Natural killer cell treated with Interleukin-12 subunit alpha and Interleukin-12 subunit beta and Interleukin-15 and Interleukin-18, amount 100 ng/mL, for 72 hours (primary cell): ENCODE measurements around the gene OR13J1. TPM values are rescaled to one million over a fixed set of nuclear protein-coding genes. Genes with fewer than 3 reads are reported as not detected.

Experiments
- ATAC-seq, 2 donors: fragments of 150-1000 bp; cut with Tn5 transposase in 1 of 2; sonication (Bioruptor Pico), chemical (Tn5 transposase) in 1 of 2; 2 replicates each; pipeline ENCODE4 v1.10.0; 2021
- DNase-seq: peaks from one replicate; pipeline ENCODE4 v3.0.0; 2022; ENCODE audit warnings: low spot score
- H3K27ac Mint-ChIP-seq, 2 donors: 1 replicate in 1 of 2; 2 replicates in 1 of 2; pipeline ENCODE4 v1.8.0; 2022; ENCODE audit warnings: mixed read lengths in 2 of 2, mild to moderate bottlenecking in 1 of 2, moderate library complexity in 1 of 2
- H3K27me3 Mint-ChIP-seq, 2 donors: 1 replicate in 1 of 2; 2 replicates in 1 of 2; pipeline ENCODE4 v1.8.0; 2022; ENCODE audit warnings: mixed read lengths in 2 of 2
- H3K36me3 Mint-ChIP-seq: one replicate; pipeline ENCODE4 v1.8.0; 2022; ENCODE audit warnings: mixed read lengths
- H3K4me1 Mint-ChIP-seq, 2 donors: 1 replicate in 1 of 2; 2 replicates in 1 of 2; pipeline ENCODE4 v1.8.0; 2022; ENCODE audit warnings: low read depth in 2 of 2, mixed read lengths in 2 of 2, mild to moderate bottlenecking in 1 of 2
- H3K4me3 Mint-ChIP-seq: one replicate; pipeline ENCODE4 v1.8.0; 2022; ENCODE audit warnings: mixed read lengths
- H3K9me3 Mint-ChIP-seq: 2 replicates; pipeline ENCODE4 v1.8.0; 2022; ENCODE audit warnings: mixed read lengths
- total RNA-seq, 2 donors: library from RNA; stranded (reverse); gene quantifications; one replicate each; pipeline ENCODE4 v1.2.3, GENCODE V29; 2022

Gene OR13J1
- total RNA-seq, 2 donors from 2014 or later, result not detected

GRCh38 chr9:35842020-35842745, 28.0 kb downstream of the OR13J1 start:
- no peak for ATAC-seq
- H3K27ac Mint-ChIP-seq, result peak overlapping the region in 1 of 2 donors; percentile 2
- H3K4me1 Mint-ChIP-seq, result peaks cover 7 to 16% of the 10 kb centered on the region in 2 donors
- H3K27me3 Mint-ChIP-seq, result no peaks in the 10 kb centered on the region
- no peaks in the 10 kb centered on the region for H3K9me3 Mint-ChIP-seq
- no peak for DNase-seq
- no peak overlapping the region for H3K4me3 Mint-ChIP-seq
- no peaks in the 10 kb centered on the region for H3K36me3 Mint-ChIP-seq

DNA sequence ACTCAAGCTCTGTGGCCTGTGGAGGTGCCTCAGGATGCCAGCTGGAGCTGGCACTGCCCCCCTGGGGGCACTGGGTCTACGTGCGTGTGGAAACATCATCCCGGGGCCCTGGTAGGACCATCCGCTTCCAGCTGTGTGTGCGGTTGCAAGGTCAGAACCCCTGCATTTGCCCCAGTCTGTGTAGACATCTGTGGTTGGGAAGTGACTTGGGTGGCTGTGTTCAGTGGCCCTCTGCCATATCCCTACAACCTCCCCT, 28.6 kb downstream of the OR13J1 start:
- Mint-ChIP-seq H3K4me3 (no peak overlapping the region), H3K4me1 (peaks cover 7 to 16% of the 10 kb centered on the region in 2 donors), H3K27me3 (no peaks in the 10 kb centered on the region), H3K27ac (no peak overlapping the region), H3K9me3 (no peaks in the 10 kb centered on the region), H3K36me3 (no peaks in the 10 kb centered on the region)
- ATAC-seq, result no peak
- no peak for DNase-seq

GRCh38 chr9:35840881-35841644, 29.1 kb downstream of the OR13J1 start:
- Mint-ChIP-seq H3K27me3 (no peaks in the 10 kb centered on the region), H3K9me3 (no peaks in the 10 kb centered on the region), H3K36me3 (no peaks in the 10 kb centered on the region)

DNA sequence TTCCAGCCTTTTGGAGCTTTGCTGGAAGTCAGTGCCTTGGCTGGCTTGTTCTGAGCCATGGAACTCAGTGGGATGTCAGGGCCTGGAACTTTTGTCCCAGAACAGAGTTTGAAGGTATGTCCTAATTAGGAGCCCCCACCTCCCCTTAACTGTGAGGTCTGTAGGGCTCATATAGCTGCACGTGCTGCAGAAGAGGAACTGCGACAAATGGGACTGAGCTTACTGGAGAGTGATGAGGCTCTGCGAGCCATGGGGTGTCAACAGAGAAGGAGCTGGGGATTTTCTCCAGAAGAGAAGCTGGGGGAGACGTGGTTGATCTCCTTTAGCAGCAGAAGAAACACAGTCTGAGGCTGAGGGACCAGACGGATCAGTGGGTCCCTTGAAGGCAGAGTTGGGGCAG, 30.3 kb downstream of the OR13J1 start:
- Mint-ChIP-seq H3K36me3 (no peaks in the 10 kb centered on the region), H3K9me3 (no peaks in the 10 kb centered on the region), H3K4me3 (no peak overlapping the region), H3K27me3 (no peaks in the 10 kb centered on the region), H3K27ac (no peak overlapping the region), H3K4me1 (peaks cover 5 to 10% of the 10 kb centered on the region in 2 donors)
- no peak for ATAC-seq
- DNase-seq, result no peak

More at GRCh38 chr9:35840881-35841644, 29.1 kb downstream of the OR13J1 start:
- DNase-seq (no peak), ATAC-seq (no peak)
- Mint-ChIP-seq H3K4me1 (peaks cover 7 to 16% of the 10 kb centered on the region in 2 donors), H3K4me3 (no peak overlapping the region), H3K27ac (no peak overlapping the region)

DNA sequence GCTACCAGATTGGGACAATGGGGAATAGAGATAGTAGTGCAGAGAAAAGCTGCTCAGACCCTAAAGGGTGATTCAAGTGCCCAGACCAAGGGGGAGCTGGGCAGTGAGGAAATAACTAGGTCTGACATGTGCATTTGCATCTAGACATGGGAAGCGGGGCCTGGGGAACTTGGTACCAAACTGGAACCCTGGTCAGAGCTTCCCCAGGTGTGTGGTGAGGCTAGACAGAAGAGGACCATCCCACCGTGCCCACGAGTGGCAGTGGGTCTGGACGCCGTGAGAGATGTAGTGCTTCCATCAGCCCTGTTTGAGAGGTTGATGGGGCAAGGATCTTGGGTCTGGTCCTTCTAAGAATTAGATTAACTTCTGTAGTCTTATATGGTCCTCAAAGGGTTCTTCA, 33.6 kb downstream of the OR13J1 start:
- no peak overlapping the region for H3K27ac Mint-ChIP-seq
- no peaks in the 10 kb centered on the region for H3K4me1 Mint-ChIP-seq
- no peaks in the 10 kb centered on the region for H3K36me3 Mint-ChIP-seq
- DNase-seq (no peak), ATAC-seq (no peak)
- H3K9me3 Mint-ChIP-seq, result no peaks in the 10 kb centered on the region
- no peaks in the 10 kb centered on the region for H3K27me3 Mint-ChIP-seq
- H3K4me3 Mint-ChIP-seq, result no peak overlapping the region

DNA sequence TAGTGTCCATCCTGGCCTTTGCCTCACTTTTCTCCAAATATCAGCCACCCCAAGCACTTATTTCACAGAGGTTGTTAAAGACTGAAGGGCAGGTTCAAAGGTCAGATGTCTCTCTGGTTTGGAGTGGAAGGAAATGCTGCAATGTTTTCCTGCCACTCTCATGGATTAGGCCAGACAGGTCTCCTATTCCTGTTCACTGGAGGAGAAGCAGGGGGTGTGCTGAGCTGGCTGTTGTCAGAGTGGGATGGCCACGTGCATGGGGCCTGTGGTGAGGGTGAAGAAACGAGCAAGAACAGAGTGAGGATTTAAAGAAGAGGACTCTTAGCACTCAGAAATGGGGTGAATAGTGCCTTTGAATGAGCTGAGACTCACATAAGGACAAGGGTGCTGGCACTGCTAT, 34.4 kb downstream of the OR13J1 start:
- Mint-ChIP-seq H3K4me3 (no peak overlapping the region), H3K9me3 (no peaks in the 10 kb centered on the region), H3K4me1 (no peaks in the 10 kb centered on the region), H3K36me3 (no peaks in the 10 kb centered on the region), H3K27ac (no peak overlapping the region), H3K27me3 (no peaks in the 10 kb centered on the region)
- ATAC-seq (no peak), DNase-seq (no peak)

DNA sequence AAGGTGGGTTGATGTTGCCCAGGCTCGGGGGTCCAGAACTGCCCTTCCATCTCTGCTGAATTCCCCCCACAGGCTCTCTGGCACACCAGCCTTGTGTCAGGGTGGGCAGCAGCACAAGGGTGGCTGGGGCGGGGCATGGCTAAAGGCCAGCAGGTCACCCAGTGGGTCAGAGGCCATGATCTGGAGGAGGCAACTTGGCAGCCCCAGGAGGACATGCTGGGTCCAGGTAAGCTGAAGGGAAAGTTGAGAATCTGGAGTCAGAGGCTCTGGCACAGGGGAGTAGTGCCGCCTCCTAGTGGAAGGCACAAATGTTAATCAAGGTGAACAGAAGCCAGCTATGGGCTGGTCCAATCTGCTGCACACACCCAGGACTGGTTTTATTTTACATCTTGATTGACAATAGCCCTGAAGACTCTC, 35.0 kb downstream of the OR13J1 start:
- H3K4me1 Mint-ChIP-seq, result no peaks in the 10 kb centered on the region
- H3K4me3 Mint-ChIP-seq, result no peak overlapping the region
- DNase-seq (no peak), ATAC-seq (no peak)
- no peaks in the 10 kb centered on the region for H3K36me3 Mint-ChIP-seq
- no peak overlapping the region for H3K27ac Mint-ChIP-seq
- H3K9me3 Mint-ChIP-seq, result no peaks in the 10 kb centered on the region
- H3K27me3 Mint-ChIP-seq, result no peaks in the 10 kb centered on the region

DNA sequence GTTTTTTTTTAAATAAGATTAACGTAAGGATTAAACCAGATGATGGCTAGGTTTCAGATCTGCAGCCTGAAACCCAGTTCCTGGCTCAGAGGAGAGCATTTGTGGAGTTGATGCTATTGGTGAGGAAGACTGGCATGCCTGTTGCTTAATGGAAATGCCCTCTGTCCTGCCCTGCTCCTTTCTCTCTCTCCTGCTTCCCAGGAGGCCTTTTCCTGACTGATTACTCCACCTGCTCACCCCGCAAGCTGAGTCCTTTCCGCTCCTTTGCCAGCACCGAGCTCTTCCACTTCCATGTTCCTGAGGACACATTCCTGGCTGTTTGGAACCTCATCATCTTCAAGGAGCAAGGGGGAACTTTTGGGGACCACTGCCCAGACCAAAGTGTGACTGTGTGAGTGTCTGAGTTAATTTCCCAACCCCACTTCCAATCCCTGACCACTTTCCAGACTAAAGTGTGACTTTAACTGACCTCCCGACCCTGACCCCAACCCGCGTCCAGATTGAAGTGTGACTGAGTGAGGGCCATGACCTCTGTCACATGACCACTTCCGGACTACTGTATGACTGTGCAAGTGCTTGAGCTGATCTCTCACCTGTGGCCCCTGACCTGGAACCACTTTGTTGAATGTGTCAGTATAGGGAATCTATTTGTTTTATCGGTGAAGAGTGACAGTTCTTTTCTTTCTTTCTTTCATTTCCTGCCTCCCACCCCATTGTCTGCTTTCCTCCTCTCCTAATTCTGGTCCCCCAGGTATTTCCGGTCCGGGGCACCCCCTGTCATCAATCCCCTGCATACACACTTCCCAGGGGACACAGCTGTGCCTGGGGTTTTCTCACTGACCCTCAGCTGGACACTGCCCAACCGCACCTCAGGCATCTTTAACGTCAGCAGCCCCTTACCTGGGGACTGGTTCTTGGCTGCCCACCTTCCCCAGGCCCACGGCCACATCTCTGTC, 35.7 kb downstream of the OR13J1 start:
- Mint-ChIP-seq H3K27ac (no peak overlapping the region), H3K4me3 (no peak overlapping the region), H3K4me1 (peaks cover 5 to 6% of the 10 kb centered on the region in 2 donors), H3K36me3 (no peaks in the 10 kb centered on the region), H3K27me3 (no peaks in the 10 kb centered on the region), H3K9me3 (no peaks in the 10 kb centered on the region)
- DNase-seq (no peak), ATAC-seq (no peak)

GRCh38 chr9:35832814-35833213, 37.4 kb downstream of the OR13J1 start:
- H3K27ac Mint-ChIP-seq, result no peak overlapping the region
- no peak for DNase-seq
- H3K4me1 Mint-ChIP-seq, result peaks cover 15% of the 10 kb centered on the region in 2 donors
- H3K36me3 Mint-ChIP-seq, result no peaks in the 10 kb centered on the region
- H3K9me3 Mint-ChIP-seq, result no peaks in the 10 kb centered on the region
- ATAC-seq, result no peak
- no peaks in the 10 kb centered on the region for H3K27me3 Mint-ChIP-seq
- no peak overlapping the region for H3K4me3 Mint-ChIP-seq

DNA sequence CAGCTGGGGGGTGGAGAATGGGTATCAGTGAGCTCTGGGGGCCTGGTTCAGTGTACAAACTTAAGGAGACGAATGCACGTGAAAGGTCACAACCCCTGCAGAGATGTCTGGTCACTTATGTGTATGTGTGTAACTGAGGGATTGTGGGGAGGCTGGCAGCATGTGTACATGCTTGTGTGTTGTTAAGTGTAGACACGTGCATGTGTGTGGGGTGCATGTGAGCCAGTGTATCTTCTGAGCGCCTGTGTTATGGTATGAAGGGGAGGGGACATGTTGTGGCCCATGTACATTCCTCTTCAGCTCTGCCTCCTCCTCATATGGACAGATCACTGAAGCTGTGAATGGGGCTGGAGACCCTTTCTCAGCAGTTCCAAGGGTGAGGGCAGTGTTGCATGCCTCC, 39.2 kb downstream of the OR13J1 start:
- H3K27ac Mint-ChIP-seq, result no peak overlapping the region
- ATAC-seq, result no peak
- H3K4me1 Mint-ChIP-seq, result peaks cover 15 to 17% of the 10 kb centered on the region in 2 donors
- no peak overlapping the region for H3K4me3 Mint-ChIP-seq
- DNase-seq, result no peak
- no peaks in the 10 kb centered on the region for H3K27me3 Mint-ChIP-seq
- H3K9me3 Mint-ChIP-seq, result no peaks in the 10 kb centered on the region
- no peaks in the 10 kb centered on the region for H3K36me3 Mint-ChIP-seq

- DNase-seq, result no peak
- Mint-ChIP-seq H3K27me3 (no peaks in the 10 kb centered on the region), H3K36me3 (no peaks in the 10 kb centered on the region), H3K27ac (peak overlapping the region in 1 of 2 donors; percentile 69), H3K9me3 (no peaks in the 10 kb centered on the region), H3K4me1 (peaks cover 15 to 19% of the 10 kb centered on the region in 2 donors), H3K4me3 (peak overlapping the region; percentile 77)
- ATAC-seq, result no peak
These were observed 40.5 kb downstream of the OR13J1 start for GRCh38 chr9:35829764-35830096.

DNA sequence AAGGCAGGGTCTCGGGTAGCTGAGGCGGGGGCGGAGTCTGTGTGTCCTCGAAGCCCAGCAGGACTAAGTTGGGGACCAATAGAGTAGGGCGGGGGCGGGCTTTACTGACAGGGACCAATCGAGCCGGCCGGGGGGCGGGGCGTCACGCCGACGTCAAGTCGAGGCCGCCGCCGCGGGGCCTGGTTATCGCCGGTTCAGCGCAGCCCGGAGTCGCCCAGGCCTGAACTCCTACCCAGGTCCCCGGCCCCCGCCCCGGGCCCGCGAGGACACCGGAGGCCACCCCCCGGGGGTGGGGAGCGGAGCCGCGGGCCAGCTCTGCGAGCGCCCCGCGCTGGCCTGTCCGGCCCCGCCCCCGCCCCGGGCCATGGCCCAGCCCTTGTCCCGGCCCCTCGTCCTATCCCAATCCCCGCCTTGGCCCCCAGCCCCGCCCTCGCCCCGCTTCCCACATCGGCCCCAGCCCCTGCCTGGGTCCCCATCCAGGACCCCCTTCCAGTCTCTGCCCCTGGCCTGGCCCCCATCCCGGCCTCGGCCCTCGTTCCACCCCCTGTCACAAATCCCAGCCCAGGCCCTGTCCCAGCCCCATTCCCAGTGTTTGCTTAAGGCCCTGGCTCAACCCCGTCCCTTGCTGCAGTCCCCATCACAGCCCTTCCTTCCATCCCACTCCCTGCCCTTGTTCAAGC, 41.0 kb downstream of the OR13J1 start, which contains the start of gene TMEM8B:
Gene TMEM8B (plus strand): TSS at position 145 of the 680 bp plus-strand sequence. CDS start 220 bp downstream, at position 365.
- ATAC-seq, result peak; percentile 96
- no peaks in the 10 kb centered on the region for H3K36me3 Mint-ChIP-seq
- peak within 1 kb of the TSS; percentile 97 for H3K4me3 Mint-ChIP-seq
- H3K9me3 Mint-ChIP-seq, result no peaks in the 10 kb centered on the region
- DNase-seq, result peak; percentile 90
- peak within 1 kb of the TSS; percentile 60 to 69 for H3K27ac Mint-ChIP-seq
- peaks cover 15 to 19% of the 10 kb centered on the region in 2 donors for H3K4me1 Mint-ChIP-seq
- no peaks in the 10 kb centered on the region for H3K27me3 Mint-ChIP-seq

DNA sequence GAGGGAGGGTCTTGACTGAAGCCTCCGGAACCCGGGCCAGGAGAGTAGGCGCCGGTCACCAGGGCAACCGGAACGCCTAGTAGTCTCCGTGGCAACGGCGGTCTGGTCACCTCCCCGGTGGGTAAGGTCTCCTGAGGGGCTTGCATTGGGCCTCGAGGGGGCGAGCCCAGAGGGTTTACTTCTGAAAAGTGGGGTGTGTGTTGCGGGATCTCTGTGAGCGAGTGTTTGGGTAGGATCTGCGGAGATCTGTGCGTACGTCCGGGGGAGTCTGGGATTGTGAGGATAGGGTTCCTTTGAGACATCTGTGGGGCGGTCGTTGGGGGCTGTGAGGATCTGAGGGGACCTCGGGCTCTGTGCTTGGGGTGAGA, 41.5 kb downstream of the OR13J1 start, which contains the start of gene FAM221B:
Gene FAM221B (minus strand): TSS at position 17 of the 368 bp plus-strand sequence. CDS start 2,571 bp downstream, outside the sequence.
- H3K4me3 Mint-ChIP-seq, result peak within 1 kb of the TSS; percentile 97

More for the DNA sequence above, 41.5 kb downstream of the OR13J1 start, which contains the start of gene FAM221B:
- Mint-ChIP-seq H3K36me3 (no peaks in the 10 kb centered on the region), H3K27me3 (no peaks in the 10 kb centered on the region), H3K4me1 (peaks cover 15 to 19% of the 10 kb centered on the region in 2 donors), H3K9me3 (no peaks in the 10 kb centered on the region), H3K27ac (peak within 1 kb of the TSS; percentile 60 to 69)
- DNase-seq (no peak), ATAC-seq (peak; percentile 3 to 25)
